ENCODE data around the gene AVEN. TPM values are rescaled to one million over a fixed set of nuclear protein-coding genes. Genes with fewer than 3 reads are reported as not detected.

Gene AVEN
- polyA plus RNA-seq, 3 donors = 2.3 to 4.8 (median 3.4) TPM

- Mint-ChIP-seq H3K27ac (no peak overlapping the region), H3K27me3 (ENCODE audit: low read depth in 3 of 3) (peaks cover 1 to 3% (median 2%) of the 10 kb centered on the region in 3 donors), H3K9me3 (peaks cover 23 to 36% (median 29%) of the 10 kb centered on the region in 7 donors), H3K4me1 (no peaks in the 10 kb centered on the region), H3K4me3 (no peak overlapping the region), H3K36me3 (no peaks in the 10 kb centered on the region)
- peaks cover 12 to 21% of the 10 kb centered on the region in 2 donors for H3K9me3 ChIP-seq (replicated peaks in 1 of 2; ENCODE audit: control insufficient read depth in 1 of 2, insufficient read depth in 1 of 2, low read length in 2 of 2)
- no peak overlapping the region for H3K9ac ChIP-seq (ENCODE audit: insufficient read depth, low read length, poor library complexity, severe bottlenecking)
- H3K79me2 ChIP-seq (ENCODE audit: insufficient read depth, low read length) = no peaks in the 10 kb centered on the region
- H3K4me1 ChIP-seq (ENCODE audit: control insufficient read depth in 1 of 2, insufficient read depth in 2 of 2, low read length in 2 of 2) = no peaks in the 10 kb centered on the region
- H3K27ac ChIP-seq (ENCODE audit: low read depth in 1 of 2, low read length in 2 of 2) = no peak overlapping the region
- no peak for TF ChIP-seq CTCF (IDR thresholded peaks at IDR 0.05)
- DNase-seq = no peak
- 88% methylated on average over 5 of the region's 16 CpGs for WGBS (ENCODE audit: insufficient coverage)
- no peak overlapping the region for H3K4me3 ChIP-seq (replicated peaks in 1 of 3; ENCODE audit: low read depth in 2 of 3, low read length in 3 of 3)
- H2AFZ ChIP-seq (ENCODE audit: insufficient read depth, low read depth, low read length, poor library complexity, severe bottlenecking) = no peak overlapping the region
- H4K20me1 ChIP-seq (ENCODE audit: insufficient read depth, low read length) = no peaks in the 10 kb centered on the region
- no peak overlapping the region for H3K4me2 ChIP-seq (replicated peaks; ENCODE audit: extremely low read depth, low read length, poor library complexity, severe bottlenecking)
- no peaks in the 10 kb centered on the region for H3K36me3 ChIP-seq (replicated peaks in 1 of 2; ENCODE audit: control insufficient read depth in 1 of 2, insufficient read depth in 2 of 2, low read length in 2 of 2)
- no peaks in the 10 kb centered on the region for H3K27me3 ChIP-seq (ENCODE audit: control insufficient read depth in 2 of 2, insufficient read depth in 2 of 2, low read length in 2 of 2)
- intact Hi-C loops (cut with micrococcal nuclease) = no loop called here
Measured at GRCh38 chr15:34046471-34047145, 7.6 kb upstream of the AVEN start.

GRCh38 chr15:34043813-34044212 lies 4.8 kb upstream of the AVEN start:
- intact Hi-C loops (cut with micrococcal nuclease) = no loop called here
- no peak for DNase-seq
- H3K9ac ChIP-seq (ENCODE audit: insufficient read depth, low read length, poor library complexity, severe bottlenecking) = no peak overlapping the region
- Mint-ChIP-seq H3K9me3 (peaks cover 0 to 12% (median 4%) of the 10 kb centered on the region in 7 donors), H3K4me3 (no peak overlapping the region), H3K36me3 (no peaks in the 10 kb centered on the region), H3K4me1 (peaks cover 11% of the 10 kb centered on the region), H3K27me3 (ENCODE audit: low read depth in 3 of 3) (peaks cover 2 to 6% (median 5%) of the 10 kb centered on the region in 3 donors), H3K27ac (no peak overlapping the region)
- no peaks in the 10 kb centered on the region for H3K79me2 ChIP-seq (ENCODE audit: insufficient read depth, low read length)
- WGBS (ENCODE audit: insufficient coverage) = 81% methylated on average over 2 of the region's 2 CpGs
- no peak overlapping the region for H3K27ac ChIP-seq (ENCODE audit: low read depth in 1 of 2, low read length in 2 of 2)
- no peaks in the 10 kb centered on the region for H3K27me3 ChIP-seq (ENCODE audit: control insufficient read depth in 2 of 2, insufficient read depth in 2 of 2, low read length in 2 of 2)
- H4K20me1 ChIP-seq (ENCODE audit: insufficient read depth, low read length) = no peaks in the 10 kb centered on the region
- no peak overlapping the region for H2AFZ ChIP-seq (ENCODE audit: insufficient read depth, low read depth, low read length, poor library complexity, severe bottlenecking)
- H3K4me2 ChIP-seq (replicated peaks; ENCODE audit: extremely low read depth, low read length, poor library complexity, severe bottlenecking) = no peak overlapping the region
- peaks cover 0 to 15% of the 10 kb centered on the region in 2 donors for H3K9me3 ChIP-seq (replicated peaks in 1 of 2; ENCODE audit: control insufficient read depth in 1 of 2, insufficient read depth in 1 of 2, low read length in 2 of 2)
- TF ChIP-seq CTCF (IDR thresholded peaks at IDR 0.05) = no peak
- no peaks in the 10 kb centered on the region for H3K36me3 ChIP-seq (replicated peaks in 1 of 2; ENCODE audit: control insufficient read depth in 1 of 2, insufficient read depth in 2 of 2, low read length in 2 of 2)
- H3K4me1 ChIP-seq (ENCODE audit: control insufficient read depth in 1 of 2, insufficient read depth in 2 of 2, low read length in 2 of 2) = peaks cover 10 to 13% of the 10 kb centered on the region in 2 donors
- no peak overlapping the region for H3K4me3 ChIP-seq (replicated peaks in 1 of 3; ENCODE audit: low read depth in 2 of 3, low read length in 3 of 3)
